AG08395 (cell line): ENCODE measurements around the gene TPPP2.
A peak's percentile ranks its signal among the peaks of the same experiment; 100 is the strongest.

Experiments used
- DNase-seq: peaks from one replicate; pipeline ENCODE4 v3.0.0; 2012; ENCODE audit warnings: mixed read lengths, low spot score

TPPP2 gene

DNA sequence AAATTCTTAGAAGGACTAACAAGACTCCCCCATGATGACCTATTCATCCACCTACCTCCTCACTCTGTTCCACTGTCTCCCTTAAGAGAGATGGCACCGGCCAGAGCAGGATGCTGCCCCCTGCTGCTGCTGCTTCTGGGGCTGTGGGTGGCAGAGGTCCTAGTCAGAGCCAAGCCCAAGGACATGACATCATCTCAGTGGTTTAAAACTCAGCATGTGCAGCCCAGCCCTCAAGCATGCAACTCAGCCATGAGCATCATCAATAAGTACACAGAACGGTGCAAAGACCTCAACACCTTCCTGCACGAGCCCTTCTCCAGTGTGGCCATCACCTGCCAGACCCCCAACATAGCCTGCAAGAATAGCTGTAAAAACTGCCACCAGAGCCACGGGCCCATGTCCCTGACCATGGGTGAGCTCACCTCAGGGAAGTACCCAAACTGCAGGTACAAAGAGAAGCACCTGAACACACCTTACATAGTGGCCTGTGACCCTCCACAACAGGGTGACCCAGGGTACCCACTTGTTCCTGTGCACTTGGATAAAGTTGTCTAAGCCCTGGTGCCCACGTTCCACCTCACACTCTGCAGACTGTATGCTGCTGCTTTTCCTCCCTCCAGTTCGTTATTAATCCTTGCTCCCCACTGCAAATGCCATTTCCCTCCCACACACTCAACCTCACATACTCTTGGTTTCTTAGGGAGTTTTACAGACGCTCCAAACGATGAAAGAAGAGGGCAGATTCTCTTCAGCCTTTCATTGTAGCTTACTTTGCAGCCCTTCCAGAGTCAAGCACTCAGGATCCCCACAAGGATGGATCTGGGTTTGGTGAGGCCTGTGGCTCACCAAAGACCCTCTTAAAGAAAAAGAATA, 28.0 kb downstream of the TPPP2 start, which contains the start of gene RNASE8:
Gene RNASE8, plus strand, starts transcription at position 20 of the 873 bp plus-strand sequence. Its CDS starts 71 bp downstream, at position 91.
- peak; percentile 36 for DNase-seq

DNA sequence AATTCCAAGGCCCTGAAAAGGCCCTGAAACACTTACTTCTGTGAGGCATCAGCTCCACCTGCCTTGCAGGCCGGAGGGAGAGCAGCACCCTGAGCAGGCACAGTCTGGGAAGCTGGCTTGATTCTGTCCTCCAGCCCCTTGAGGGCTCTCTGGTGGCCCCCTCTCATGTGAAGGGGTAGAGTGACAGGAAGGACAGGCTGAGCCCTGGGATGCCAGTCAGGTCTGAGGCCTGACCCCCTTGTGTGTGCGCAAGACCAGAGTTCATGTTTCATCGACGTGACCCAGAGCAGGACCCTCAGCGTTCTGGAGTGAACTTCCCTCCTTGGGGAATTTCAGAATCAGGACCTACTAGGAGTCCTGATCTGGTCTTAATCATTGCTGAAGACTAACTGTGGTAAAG, 28.9 kb downstream of the TPPP2 start:
- DNase-seq: no peak

DNA sequence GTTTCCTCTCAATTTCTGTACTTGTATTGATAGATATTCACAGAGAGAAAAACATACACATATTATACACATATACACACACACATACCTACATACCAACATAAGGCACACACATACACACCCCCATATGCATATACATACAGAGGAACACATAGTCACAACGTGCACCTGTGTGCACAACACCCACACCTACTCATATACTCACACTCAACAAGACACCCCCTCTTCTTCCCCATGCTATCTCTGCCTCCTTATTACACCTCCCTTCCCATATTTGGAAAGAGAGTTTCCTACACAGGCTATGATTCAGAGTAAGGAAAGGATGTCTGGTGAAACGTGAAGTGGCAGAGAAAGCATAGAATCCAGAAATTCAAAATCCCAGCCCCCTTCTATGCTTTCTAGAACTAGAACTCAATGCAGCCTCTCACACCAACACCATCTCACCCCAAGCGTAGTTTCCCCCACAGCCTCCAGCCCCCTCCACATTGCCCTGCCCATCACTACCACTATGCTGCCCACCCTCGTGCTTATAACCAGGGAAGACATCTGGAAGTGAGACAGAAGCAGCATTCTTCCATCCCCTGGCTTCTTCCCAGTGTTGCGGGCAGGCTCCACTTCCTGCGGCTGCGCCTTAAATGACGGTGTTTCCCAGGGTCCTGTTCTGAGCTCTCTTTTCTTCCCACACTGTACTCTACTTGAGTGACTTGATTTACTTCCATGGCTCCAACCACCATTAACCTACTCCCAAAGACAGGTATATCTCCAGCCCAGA, 30.0 kb downstream of the TPPP2 start:
- DNase-seq: peak; percentile 57

DNA sequence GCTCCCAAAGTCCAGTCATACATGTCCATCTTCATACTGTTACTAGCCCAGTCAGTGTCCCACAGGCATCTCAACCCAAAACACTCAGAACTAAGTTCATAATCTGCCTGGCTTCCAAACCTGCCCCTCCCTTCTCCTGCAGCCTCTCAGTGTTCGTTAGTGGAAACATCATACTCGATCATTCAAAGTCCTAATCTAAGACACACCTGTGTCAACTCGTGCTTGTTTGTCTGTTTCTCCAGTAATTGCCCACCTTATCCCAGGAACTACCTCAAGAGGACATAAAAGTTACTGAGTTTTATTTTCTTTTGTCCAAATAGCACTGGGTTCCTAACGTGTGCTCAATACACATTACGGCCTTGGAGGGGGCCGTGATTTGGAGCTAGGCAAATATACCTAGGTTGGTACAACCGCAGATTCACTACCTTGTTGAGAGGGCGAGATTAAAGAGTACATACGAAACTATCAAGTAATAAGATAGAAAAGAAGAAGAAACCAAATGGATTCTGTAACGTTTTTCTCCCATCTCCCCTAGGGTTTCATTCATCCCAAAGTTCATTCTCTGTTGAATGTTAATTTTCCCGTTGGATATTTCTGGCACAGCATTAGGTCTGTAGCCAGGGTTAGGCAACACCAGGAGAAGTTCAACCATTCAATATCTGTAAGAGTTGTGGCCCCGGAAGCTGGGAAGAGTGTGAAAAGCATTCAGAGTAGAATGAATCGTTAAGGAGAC, 30.8 kb downstream of the TPPP2 start:
- no peak for DNase-seq

DNA sequence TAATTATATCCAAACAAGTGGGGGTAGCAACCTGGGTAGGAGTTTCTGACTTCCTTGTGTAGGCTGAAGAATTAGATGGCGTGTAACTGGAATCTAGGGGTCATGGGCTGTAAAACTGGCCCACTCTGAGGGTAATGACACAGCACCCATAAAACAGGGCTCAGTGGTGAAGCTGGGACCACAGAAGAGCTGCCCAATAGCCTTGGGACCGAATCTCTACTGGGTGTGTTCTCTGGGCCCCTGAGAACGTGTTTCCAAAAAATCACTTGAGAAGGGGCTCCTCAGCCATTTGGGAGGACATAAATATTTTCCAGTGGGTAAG, 31.3 kb downstream of the TPPP2 start:
- DNase-seq: no peak

DNA sequence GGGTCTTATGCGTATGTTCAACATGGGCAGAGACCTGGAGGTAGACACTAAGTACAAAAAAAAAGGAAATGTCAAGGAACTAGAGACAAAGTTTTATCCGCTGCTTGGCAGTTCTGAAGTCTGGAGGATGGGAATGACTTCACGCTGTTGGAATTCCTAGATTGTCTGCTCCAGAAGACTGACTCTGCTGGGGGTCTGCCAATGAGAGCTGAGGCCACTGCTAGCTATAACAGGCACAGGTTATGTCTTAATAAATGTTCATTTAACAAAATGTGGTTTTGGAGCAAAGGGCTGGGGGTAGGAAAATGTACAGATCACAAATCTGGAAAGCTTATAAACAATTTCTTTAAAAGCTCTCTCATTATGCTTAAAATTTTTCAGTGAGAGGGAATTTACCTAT, 33.5 kb downstream of the TPPP2 start:
- DNase-seq: peak; percentile 79

DNA sequence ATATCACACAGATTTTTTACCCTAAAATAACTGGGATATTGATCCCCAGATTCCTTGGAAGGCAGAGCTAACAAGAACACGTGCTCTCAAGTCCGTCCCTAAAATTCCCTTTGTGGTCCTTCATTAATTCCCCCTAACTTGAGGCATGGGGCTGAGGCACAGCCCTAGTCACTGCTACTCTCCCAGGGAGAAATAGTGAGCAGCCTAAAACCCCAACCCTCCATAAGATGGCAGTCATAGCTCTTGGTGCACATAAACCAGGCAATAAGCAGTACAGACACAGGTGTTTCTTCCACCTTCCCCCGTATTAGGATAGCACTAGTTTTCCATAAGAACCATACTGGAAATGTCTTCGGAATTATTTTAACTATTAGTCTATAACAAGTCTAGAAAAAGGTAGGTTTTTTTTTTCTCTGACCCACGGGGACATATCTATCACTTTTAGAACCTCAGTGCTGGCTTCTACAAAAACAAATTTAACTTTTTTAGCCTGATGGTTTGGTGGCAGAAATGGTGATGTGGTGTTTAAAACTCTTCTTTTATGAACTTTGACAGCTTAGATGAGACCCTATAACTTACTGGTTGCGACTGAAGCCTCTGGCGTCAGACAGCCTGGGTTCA, 37.0 kb downstream of the TPPP2 start:
- DNase-seq: no peak

DNA sequence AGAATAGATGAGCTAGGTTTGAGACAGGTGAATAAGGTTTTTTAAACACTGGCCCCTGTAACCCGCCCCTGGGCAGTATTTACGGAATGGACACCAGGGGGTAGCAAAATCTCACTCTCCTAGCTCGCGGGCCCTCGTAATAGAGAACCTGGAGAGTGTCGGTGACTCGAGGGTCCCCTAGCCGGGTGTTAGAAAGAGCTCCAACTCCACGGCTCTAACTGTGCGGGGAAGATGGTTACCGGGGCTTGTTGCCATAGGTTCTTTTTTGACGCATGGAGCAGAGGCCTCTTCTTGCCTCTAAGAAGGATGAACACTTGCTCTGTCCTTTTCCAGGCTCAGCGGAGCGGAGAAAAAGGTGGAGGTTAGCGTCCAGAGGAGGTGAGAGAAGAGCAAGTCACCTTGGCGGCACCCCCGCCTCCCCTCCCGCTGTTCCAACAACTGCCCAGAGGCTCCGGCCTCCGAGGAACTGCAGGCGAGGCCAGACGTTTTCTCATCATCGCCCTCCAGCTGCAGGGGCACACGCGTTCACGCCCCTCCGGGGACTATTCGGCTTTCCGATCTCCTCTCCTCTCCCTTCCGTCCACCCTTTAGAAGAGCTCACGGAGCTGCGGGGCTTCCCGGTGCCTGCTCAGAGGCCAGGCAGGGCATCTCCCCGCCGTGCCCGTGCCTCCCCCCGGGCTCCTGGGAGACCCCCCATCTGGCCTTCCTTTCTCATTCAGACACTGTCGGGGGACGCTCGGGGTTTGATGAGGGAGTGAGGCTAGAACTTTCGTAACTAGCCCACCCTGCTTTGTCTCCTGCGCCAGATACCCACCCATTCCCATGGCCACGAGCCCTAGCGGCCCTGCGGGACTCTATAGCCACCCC, 38.7 kb downstream of the TPPP2 start:
- DNase-seq: peak; percentile 63

DNA sequence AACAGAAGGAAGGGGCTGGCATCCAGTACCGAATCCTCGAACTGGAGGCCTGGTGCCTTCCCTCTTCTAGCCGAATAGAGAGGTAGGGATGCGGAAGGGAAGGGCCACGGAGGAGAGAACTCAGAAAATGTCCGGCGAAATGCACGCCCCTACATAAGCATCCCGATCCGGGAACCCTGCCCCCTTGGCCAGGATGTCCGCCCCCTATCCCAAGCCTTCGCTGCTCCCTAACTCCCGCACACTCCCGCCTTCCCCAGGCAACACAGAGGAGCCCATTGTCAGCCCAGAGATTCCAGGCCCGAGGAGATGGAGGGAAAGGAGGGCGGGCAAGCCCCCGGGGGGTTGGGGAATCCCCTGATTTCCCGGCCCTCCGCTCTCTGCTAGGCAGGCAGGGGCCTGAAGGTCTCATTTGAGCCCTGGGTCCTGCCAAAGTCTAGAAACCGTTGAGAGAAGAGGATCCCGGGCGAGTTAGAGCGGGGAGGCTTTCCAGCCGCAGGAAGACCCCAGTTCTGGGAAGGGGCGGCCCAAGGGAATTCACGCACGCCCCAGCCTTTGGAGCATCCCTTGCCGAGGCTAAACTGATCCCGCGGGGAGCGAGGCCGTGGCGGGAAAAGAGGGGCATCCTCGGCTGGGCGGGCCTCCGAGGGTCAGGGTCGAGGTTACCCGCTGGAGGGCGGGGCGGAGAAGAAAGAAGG, 39.5 kb downstream of the TPPP2 start:
- peak; percentile 38 for DNase-seq

DNA sequence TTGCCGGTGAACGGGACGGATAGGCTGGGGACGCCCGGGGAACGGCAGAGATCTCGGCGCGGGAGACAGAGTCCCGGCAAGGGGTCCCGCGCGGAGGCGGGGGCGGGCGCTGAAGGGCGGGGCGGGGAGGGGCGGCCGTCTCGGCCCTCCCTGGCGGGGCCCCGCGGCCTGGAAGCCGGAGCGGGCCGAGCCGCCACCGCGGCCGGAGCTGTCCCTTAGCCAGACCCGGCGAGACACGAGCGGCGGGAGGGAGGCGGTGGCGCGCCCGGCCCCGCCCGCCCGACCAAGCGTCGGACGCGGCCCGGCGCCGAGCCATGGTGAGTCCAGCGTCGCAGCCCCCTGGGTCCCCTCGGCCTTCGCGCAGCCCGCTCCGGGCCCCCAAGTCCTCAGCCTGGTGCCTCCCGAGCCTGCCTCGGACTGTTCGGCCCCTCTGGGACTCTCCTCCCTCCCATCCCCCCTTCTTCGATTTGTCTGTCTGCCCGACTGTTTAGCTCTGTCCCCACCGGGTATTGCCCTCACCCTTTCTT, 40.1 kb downstream of the TPPP2 start, which contains the start of gene ARHGEF40:
Gene ARHGEF40, plus strand, starts transcription at position 222 of the 527 bp plus-strand sequence. Its CDS starts 93 bp downstream, at position 315.
- DNase-seq: peak; percentile 67

DNA sequence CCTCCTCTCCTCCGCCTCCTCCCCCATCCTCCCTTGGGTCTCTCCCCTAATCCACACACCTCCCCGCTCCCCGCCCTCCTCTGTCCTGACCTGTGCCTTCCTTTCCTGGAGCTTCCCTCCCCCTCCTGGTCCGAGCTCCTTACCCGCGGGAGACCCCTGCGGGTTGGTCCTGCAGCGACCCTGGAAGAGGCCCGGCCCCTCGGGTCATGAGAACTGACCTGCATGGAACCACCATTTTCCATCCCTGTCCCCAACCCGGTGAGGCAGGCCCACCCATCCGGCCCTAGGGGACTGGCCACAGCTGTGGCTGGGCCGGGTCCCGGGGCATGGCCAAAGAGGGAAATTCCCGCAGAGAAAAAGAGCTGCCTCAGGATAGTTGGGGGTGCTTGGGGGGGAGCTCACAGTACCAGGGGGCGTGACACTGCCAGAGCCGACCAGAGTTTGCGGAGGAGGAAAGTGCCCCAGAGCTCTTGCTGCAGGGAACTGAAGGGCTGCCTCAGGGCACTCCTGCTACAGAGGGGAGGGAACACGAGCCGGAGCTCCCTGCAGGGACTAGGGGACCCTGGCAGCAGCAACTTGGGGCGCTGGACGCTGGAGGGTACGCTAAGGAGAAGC, 40.7 kb downstream of the TPPP2 start:
- DNase-seq: peak; percentile 42

DNA sequence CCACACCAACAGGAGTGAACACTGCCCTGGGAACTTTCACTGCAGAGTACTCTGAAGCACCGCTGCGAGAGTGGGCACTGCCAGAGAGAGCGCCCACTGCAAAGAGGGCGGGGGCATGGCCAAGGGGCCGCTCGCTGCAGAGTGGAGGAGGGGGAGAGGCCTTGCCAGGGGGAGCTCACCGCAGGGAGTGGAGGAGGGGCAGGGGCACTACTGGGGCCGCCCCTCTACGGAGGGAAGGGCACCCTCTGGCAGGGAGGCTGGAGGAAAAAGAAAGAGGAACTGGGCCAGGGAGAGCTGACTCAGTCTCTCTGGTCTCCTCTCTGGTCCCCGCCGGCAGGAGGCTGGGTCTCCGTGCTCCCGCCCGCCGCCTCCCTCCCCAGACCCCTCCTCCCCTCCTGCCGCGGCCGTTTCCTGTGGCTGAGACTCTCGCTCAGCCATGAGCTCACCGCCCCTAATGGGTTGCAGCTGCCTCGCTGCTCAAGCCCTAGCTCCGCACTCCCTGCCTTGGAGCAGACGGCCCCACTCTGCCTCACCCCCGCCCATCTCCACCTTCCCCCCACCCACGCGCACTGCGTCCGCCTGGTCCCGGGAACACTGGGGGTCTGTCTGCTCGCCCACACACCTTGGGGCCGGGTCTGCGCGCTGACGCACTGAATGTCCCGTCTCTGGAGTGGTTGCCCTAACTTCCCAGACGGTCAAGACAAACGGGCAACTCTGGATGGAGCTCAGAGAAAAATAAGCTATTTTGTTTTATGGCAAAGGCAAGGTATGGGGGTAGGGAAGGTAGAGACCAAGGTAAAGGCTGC, 41.4 kb downstream of the TPPP2 start:
- DNase-seq: peak; percentile 95

DNA sequence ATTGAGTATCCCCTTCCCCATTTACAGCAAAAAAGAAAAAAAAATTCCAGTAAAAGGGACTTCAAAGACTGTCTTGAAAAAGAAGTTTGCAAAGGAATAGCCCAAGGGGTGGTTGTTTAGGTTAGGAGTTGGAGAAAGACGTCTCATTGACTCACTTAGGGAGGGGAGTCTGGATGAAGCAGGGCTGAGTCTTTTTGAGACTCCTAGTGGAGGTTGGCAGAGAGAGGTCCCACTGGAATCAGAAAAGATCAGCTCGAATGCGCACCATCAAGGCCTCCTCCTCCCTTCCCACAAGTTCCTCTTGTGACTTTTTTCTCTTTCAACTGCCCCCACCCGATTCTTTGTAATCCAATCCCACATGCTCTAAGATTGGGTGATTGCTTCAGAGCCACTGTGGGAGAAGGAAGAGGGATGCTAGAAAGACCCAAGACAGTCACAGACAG, 42.0 kb downstream of the TPPP2 start:
- DNase-seq: peak; percentile 72

DNA sequence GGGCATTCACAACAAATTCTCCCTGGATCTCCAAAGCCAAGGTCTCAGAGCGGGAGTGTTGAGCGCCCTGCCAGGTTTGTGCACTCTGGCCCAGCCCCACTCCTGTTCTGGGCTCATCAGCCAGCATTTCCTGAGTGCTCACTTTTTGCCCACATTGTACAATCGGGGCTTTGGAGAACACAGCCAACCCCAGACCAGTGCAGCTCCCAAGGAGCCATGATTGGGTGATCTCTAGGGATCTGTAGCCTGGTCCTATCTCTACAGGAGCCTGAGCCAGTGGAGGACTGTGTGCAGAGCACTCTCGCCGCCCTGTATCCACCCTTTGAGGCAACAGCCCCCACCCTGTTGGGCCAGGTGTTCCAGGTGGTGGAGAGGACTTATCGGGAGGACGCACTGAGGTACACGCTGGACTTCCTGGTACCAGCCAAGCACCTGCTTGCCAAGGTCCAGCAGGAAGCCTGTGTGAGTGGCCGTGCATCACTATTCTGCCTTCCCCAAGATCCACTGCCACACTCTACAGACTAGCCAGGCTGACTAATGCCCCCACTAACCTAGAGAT, 42.8 kb downstream of the TPPP2 start:
- DNase-seq: no peak

DNA sequence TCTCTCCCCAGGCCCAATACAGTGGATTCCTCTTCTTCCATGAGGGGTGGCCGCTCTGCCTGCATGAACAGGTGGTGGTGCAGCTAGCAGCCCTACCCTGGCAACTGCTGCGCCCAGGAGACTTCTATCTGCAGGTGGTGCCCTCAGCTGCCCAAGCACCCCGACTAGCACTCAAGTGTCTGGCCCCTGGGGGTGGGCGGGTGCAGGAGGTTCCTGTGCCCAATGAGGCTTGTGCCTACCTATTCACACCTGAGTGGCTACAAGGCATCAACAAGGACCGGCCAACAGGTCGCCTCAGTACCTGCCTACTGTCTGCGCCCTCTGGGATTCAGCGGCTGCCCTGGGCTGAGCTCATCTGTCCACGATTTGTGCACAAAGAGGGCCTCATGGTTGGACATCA, 43.9 kb downstream of the TPPP2 start:
- no peak for DNase-seq

DNA sequence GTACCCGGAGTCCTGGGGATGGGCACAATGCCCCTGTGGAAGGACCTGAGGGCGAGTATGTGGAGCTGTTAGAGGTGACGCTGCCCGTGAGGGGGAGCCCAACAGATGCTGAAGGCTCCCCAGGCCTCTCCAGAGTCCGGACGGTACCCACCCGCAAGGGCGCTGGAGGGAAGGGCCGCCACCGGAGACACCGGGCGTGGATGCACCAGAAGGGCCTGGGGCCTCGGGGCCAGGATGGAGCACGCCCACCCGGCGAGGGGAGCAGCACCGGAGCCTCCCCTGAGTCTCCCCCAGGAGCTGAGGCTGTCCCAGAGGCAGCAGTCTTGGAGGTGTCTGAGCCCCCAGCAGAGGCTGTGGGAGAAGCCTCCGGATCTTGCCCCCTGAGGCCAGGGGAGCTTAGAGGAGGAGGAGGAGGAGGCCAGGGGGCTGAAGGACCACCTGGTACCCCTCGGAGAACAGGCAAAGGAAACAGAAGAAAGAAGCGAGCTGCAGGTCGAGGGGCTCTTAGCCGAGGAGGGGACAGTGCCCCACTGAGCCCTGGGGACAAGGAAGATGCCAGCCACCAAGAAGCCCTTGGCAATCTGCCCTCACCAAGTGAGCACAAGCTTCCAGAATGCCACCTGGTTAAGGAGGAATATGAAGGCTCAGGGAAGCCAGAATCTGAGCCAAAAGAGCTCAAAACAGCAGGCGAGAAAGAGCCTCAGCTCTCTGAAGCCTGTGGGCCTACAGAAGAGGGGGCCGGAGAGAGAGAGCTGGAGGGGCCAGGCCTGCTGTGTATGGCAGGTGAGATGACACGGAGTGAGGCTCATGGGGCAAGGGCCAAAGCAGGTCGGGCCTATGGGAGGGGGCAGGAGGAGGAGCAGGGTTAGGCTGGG, 44.6 kb downstream of the TPPP2 start:
- no peak for DNase-seq

DNA sequence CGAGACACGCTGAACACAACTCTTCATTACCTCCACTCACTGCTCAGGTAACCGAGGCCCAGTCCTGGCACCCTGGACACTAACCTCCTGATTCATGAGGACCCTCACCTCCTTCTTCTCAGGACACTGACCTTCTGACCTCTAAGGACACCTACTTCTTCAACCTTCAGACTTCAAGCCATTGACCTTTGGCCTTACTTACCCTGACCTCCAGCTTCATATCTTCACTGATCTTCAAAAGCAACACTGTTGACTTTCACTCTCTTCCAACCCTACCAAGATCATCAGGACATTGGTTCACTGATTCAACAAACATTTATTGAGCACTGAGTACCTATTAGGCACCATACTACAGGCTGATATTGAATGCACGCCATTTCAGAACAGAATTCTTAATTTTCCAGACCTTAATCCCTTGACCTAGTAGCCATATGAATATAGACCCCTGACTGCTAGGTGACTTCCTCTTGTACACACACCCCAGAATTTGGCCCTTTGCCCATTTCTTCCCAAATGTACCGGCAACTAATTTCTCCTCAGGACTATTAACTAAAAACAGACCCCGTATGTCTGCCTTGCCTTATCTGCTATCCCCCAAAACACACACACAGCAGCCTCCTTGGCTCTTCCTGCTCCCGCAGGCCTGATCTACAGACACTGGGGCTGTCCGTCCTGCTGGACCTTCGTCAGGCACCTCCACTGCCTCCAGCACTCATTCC, 45.9 kb downstream of the TPPP2 start:
- DNase-seq: no peak
